GF-D8 (cell line): ENCODE results near the gene PLK3.
"Not testable (repeated sequence)": the region's sequence is repeated elsewhere in the genome, so short reads cannot be mapped to it uniquely, and the experiment has no call there.

Experiments
- DNase-seq: peaks from one replicate; lab custom pipeline; 2025; lab: John Stamatoyannopoulos, UW

PLK3 gene

GRCh38 chr1:44787506-44787905, 12.7 kb upstream of the PLK3 start:
- no peak for DNase-seq

DNA sequence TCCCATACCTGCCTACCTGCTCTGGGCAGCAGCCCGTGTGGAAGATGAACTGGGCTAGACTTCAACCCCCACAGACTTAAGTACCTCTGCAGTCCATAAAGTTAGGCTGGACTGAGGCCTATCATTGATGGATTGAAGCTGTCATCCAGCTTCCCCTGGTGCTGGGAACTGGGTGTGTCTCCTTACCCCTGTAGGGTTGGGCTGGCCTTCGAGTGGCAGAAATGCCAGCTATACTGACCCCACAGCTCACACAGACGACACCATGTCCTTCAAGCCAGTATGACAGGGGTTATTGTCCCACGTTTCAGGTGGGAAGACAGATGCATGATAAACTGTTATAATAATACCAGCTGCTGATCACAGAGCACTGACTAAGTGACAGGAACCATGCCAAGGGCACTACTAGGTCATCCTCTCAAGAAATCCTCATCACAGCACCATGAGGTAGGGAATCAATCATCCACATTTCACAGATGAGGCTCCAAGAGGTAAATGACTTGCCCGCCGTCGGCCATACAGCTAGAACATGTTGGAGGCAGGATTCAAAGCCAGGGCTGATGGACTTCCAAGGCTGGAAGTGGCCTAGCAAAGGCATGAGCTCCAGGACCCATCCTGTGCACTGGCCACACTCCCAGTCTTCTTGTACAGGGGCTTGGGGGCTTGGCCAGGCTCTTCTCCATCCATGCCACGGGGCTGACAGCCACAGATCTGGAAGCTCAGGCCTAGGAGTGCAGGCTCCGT, 11.9 kb upstream of the PLK3 start, which contains the start of gene BEST4:
Gene BEST4, minus strand, starts transcription at position 51 of the 741 bp plus-strand sequence. CDS start 465 bp downstream, outside the sequence.
- no peak for DNase-seq

DNA sequence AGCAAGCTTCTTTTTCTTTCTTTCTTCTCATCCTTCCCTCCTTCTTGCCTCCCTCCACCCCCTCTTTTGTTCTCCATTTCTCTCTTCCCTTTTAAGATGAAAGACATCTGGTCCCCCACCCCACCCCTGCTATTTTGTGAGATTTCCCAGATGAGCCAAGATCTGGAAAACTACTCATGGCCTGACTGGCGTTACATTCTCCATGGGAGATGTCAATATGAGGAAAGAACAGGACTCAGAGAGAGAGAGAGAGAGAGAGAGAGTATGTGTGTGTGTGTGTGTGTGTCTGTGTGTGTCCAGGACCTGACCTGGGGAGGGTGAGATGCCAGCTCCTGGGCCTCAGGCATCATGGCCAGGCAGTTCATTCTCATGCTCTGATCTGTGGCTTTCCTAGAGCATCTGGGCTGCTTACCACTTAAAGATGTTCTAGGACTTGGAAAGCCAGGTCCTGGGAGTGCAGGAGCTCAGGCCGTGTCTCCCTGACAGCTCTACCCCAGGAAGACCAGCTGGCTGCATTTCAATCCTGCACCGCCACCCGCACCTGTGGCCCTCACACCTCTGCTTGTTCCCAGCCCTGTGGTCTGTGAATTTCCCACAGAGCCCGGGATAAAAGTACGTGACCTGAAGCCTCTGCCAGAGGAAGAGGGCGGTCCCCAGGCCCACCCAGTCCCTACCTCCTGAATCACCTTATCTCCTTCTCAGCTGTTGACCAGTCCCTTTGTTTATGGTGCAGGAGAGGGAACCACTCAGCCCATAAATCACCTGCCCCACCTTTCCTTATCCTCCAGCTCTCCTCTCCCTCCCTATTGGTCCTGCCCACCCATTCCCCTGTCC, 9.0 kb upstream of the PLK3 start:
- DNase-seq, result no peak

- DNase-seq, result no peak
Measured at GRCh38 chr1:44792736-44793502, 7.3 kb upstream of the PLK3 start.

- not testable (repeated sequence) for DNase-seq
Measured at GRCh38 chr1:44797886-44798285, 2.3 kb upstream of the PLK3 start.

DNA sequence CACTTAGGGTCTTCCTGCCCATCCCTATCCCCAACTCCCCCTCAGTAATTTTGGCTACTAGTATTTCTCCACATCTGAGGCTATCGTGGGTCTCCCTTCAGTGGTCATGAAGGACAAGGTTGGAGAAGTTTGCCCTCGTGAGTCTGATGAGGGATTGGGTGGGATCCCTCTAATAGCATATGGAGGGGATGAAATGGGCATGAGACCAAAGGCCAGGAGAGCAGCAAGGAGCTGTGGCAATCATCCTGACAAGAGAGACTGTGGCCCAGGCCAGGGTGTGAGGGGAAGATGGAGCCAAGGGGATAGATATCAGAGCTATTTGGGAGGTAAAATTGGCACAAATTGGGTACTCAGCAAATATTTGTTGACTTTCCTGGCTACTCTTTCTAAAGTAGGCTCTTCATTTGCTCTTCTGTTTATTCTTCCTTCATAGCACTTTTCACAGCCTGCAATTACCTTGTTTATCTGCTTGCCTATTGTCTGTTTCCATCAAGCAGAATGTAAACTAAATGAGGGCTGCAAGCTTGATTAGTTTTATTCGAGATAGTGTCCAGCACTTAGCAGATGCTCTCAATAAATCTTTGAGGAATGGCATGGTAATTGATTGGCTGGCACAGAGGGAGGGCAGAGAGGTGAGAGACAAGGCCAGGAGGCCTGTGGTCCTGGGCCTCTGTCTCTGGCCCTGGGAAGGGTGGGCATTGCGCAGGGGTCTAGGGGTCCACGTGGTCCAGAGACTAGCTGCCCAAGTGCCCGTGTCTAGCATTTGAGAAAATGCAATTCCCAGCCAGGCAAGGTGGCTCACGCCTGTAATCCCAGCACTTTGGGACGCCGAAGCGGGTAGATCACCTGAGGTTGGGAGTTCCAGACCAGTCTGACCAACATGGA, 1.5 kb upstream of the PLK3 start:
- no peak for DNase-seq

- no peak for DNase-seq
Measured at GRCh38 chr1:44801491-44802305, 1.5 kb downstream of the PLK3 start.

GRCh38 chr1:44802306-44803061, 2.3 kb downstream of the PLK3 start:
- DNase-seq, result no peak

GRCh38 chr1:44803062-44803311, 2.8 kb downstream of the PLK3 start:
- DNase-seq, result no peak

GRCh38 chr1:44803312-44804095, 3.3 kb downstream of the PLK3 start:
- no peak for DNase-seq

GRCh38 chr1:44805311-44806024, 5.3 kb downstream of the PLK3 start:
- no peak for DNase-seq

DNA sequence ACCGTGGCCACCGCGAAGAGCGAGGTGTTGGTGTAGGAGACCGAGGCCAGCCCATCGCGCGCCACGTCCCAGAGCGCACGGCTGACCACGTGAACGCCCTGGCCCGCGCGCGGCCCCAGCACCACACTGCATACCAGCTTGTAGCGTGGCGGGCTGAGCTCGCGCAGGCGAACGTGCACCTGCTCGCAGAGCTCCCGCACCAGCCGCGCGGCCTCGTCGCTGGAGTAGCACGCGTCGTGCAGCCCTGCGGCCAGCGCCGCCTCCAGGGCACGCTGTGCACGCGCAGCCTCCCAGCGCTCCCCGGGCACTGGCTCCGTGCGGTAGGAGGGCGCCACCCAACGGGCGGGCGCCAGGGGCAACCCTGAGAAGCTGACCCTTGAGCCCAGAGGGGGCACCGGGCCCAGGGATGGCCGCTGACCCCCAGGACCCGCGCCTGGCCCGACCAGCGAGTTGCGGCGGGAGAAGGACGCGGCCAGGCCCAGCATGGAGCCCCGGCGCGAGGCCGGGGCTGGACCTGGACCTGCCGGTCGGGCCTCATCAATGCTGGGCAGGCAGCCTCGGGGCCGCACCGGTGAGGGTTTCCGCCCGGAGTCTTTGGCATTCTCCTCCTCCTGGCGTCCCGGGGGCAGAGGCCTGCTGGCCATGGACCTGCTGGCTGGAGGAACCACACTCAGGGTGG, 6.0 kb downstream of the PLK3 start:
- DNase-seq, result no peak

DNA sequence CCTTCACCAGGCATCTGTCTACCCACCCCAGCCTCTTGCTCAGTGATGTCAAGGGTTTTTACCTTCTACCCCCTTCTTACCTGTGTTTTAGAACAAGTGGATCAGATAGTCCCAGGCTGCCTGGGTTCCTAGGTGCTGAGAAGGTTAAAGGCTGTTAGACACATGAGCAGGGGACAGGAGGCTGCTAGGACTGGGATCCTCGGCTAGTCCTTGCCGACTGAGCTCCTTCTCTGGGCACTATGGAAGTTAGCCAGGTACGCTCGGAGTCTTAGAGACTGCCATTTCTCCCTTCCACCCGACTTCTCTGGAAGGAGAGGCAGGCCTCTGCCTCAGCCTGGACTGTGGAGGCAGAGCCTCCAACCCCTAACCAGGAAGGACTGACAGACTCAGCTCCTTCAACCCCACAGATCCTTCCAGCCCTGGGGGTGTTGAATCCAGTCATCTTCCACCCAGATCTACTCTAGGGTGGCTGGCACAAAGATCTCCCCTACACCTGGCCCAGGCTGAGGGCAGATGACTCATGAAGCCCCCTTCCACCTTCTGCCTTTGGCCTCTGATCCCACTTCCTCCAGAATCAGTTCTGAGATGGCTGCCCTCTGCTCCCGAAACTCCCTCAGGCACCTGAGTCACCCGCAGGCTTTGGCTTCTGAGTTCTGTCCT, 6.7 kb downstream of the PLK3 start, which contains the start of gene DYNLT4:
Gene DYNLT4, minus strand, starts transcription at position 648 of the 660 bp plus-strand sequence. CDS start 683 bp downstream, outside the sequence.
- no peak for DNase-seq

DNA sequence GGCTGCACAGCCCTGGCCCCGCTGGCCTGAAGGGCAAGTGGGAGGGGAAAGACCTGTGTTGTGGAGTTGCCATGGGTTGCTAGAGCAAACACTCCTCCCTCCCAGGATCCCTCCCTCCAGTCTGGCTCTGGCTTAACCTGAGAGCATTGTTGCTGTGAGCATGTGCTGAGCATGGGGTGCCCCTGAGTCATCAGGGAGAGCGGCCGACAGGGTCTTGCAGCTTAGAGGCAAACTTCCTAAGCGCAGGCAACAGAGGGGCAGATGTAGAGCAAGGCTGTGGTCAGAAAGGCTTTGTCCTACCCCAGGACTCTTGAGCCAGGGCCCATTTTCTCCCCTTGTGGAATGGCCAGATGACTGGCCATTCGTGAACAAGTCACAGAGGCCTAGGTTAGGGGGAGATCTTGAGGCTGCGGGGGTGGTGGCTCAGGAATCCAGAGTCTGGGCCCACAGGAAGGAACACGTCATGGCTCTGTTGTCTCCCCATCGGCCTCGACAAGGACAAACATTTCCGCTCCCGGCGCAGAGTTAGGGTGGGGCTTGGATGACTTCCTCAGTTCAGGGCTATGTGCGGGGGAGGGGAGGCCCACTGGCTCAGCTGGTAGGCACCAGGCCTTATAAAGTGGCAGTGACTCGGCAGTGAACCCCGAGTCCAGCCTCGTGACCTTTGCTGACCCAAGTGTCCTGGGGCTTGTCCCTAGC, 7.3 kb downstream of the PLK3 start:
- DNase-seq, result peak; percentile 92

DNA sequence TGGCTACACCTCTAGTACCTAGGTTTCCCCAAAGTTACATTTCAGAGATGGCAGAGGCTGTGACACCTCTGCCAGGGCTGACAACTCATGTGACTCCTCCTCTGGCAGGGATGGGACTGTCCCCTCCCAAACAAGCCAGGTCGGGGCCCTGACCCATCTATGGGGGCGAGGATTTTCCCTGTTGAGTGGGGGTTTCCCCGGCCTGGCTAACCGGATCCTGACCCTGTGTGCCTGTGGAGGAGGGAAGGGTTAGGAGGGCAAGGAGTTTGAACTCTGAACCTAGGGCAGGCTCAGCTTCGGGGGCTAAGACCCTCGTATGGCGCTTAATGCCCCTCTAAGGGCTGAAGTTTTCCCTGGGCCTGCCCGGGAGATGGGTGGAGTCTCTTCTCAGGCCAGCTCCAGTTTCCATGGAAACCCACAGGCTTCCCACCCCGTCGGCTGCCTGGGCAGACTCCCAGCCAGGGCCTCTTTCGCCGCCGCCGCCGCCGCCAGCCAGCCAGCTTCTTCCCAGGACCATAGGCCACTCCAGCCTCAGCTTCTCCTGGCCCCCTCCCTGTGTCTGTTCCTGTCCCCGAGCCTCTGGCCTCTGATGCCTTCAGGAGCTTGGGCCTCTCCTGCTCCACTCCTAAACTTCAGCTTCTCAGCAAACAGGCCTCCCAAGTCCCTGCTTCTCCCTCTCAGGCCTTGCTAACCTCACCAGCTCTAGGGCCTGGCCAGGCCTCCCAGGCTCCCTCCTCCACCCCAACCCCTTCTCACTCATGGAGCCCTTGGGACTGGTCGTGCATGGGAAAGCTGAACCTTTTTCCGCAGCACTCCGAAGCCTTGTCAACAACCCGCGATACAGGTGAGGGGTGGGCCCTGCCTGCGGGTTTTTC, 8.1 kb downstream of the PLK3 start, which contains the start of gene BTBD19:
Gene BTBD19, plus strand, starts transcription at position 461 of the 875 bp plus-strand sequence. Its CDS starts 298 bp downstream, at position 759.
- DNase-seq, result peak; percentile 30
